ENCODE results near the gene KRT36.

The KRT36 gene

GRCh38 chr17:41442739-41443138 is 47.0 kb downstream of the KRT36 start:
- no peak for DNase-seq

GRCh38 chr17:41440531-41441033 is 49.1 kb downstream of the KRT36 start, which contains the start of gene KRT38:
KRT38 (minus strand) TSS chr17:41440983; CDS start chr17:41440921, 62 bp downstream.
- DNase-seq = no peak

- DNase-seq = no peak
These were observed 50.3 kb downstream of the KRT36 start for GRCh38 chr17:41439375-41439774.

GRCh38 chr17:41437769-41438168 is 51.9 kb downstream of the KRT36 start:
- DNase-seq = no peak

GRCh38 chr17:41437254-41437653 is 52.5 kb downstream of the KRT36 start:
- no peak for DNase-seq

All from amygdala (tissue), 56 donors.